Measurements from ENCODE around the gene ROBO2. TPM values are rescaled to one million over a fixed set of nuclear protein-coding genes. Genes with fewer than 3 reads are reported as not detected.

Gene ROBO2
- total and polyA plus RNA-seq, 2 experiments from 2014 or later, result 1.5 to 7.8 TPM

GRCh38 chr3:77620009-77620408, 580.1 kb downstream of the ROBO2 start:
- TF ChIP-seq CTCF (conservative IDR thresholded peaks at IDR 0.05; ENCODE audit: low read depth in 2 of 2), result no peak
- TF ChIP-seq NANOG (IDR thresholded peaks at IDR 0.05; ENCODE audit: borderline replicate concordance), result no peak
- no peak for TF ChIP-seq POLR2AphosphoS5 (IDR thresholded peaks at IDR 0.05; ENCODE audit: low read depth)
- no peak for TF ChIP-seq CREB1 (CRISPR knock-in tag; IDR thresholded peaks at IDR 0.05; ENCODE audit: low read depth)
- no peak for TF ChIP-seq ETS1 (IDR thresholded peaks at IDR 0.05)
- no peak for TF ChIP-seq JUNB (IDR thresholded peaks at IDR 0.05; ENCODE audit: unreplicated experiment)
- TF ChIP-seq ZNF331 (CRISPR knock-in tag; IDR thresholded peaks at IDR 0.05; ENCODE audit: low read depth), result no peak
- TF ChIP-seq ZNF114 (CRISPR knock-in tag; IDR thresholded peaks at IDR 0.05), result no peak
- no peak for TF ChIP-seq ZNF462 (CRISPR knock-in tag; IDR thresholded peaks at IDR 0.05)
- TF ChIP-seq EZH2phosphoT487 (IDR thresholded peaks at IDR 0.05; ENCODE audit: unreplicated experiment), result no peak
- TF ChIP-seq REST (IDR thresholded peaks at IDR 0.05; ENCODE audit: unreplicated experiment), result no peak

More at GRCh38 chr3:77620009-77620408, 580.1 kb downstream of the ROBO2 start:
- no peaks in the 10 kb centered on the region for H3K36me3 Mint-ChIP-seq (ENCODE audit: low read depth)
- Histone ChIP-seq H3K9me2 (ENCODE audit: insufficient read depth) (no peaks in the 10 kb centered on the region; the same call in 1 of the 2 replicates), H3K4me3 (no peak overlapping the region), H2AFZ (no peak overlapping the region), H3K36me3 (ENCODE audit: insufficient read depth) (no peaks in the 10 kb centered on the region), H3K79me2 (replicated peaks; ENCODE audit: insufficient read depth) (no peaks in the 10 kb centered on the region), H3K4me2 (no peak overlapping the region), H3K27me3 (ENCODE audit: insufficient read depth) (no peaks in the 10 kb centered on the region), H3F3A (replicated peaks; ENCODE audit: low read depth) (no peaks in the 10 kb centered on the region), H3K27ac (ENCODE audit: low read depth) (no peak overlapping the region), H4K20me1 (replicated peaks; ENCODE audit: insufficient read depth) (no peaks in the 10 kb centered on the region), H3K4me1 (ENCODE audit: insufficient read depth) (no peaks in the 10 kb centered on the region)
- no peak for DNase-seq (ENCODE audit: low spot score)
- no peak overlapping the region for H3K27ac Mint-ChIP-seq
- H3K27me3 Mint-ChIP-seq (ENCODE audit: insufficient read depth, low read depth, poor library complexity), result no peaks in the 10 kb centered on the region
- no peak for ATAC-seq
- no peak overlapping the region for H3K4me3 Mint-ChIP-seq
- H3K9me3 Mint-ChIP-seq, result no peaks in the 10 kb centered on the region
- H3K4me1 Mint-ChIP-seq, result no peaks in the 10 kb centered on the region
